Vagina (tissue), 2 donors: ENCODE measurements around the gene SH2D1B.

Source experiments
- CTCF ChIP-seq, 3 experiments: fragments of 450-650 bp in 2 of 3; fragments of 200-600 bp in 1 of 3; sonication (generic) in 1 of 3; IDR thresholded peaks; one replicate each; pipeline ENCODE4 v1.5.1; 2017 to 2019; ENCODE audit warnings: antibody characterized with exemption in 3 of 3, mild to moderate bottlenecking in 2 of 3, moderate library complexity in 2 of 3
- POLR2A ChIP-seq, 2 donors: fragments of 450-650 bp; IDR thresholded peaks; one replicate each; pipeline ENCODE4 v1.6.1; 2017; ENCODE audit warnings: antibody characterized with exemption in 2 of 2, mild to moderate bottlenecking in 2 of 2, moderate library complexity in 2 of 2
- POLR2AphosphoS5 ChIP-seq, 2 donors: sonication (generic); formaldehyde crosslinking; IDR thresholded peaks; one replicate each; pipeline ENCODE4 v1.9.0; 2017; ENCODE audit warnings: antibody characterized with exemption in 2 of 2, mild to moderate bottlenecking in 2 of 2, low read depth in 1 of 2; ENCODE audit not compliant: insufficient read depth in 1 of 2

GRCh38 chr1:162381941-162382750 lies 29.8 kb downstream of the SH2D1B start:
- no peak for TF ChIP-seq CTCF (IDR thresholded peaks at IDR 0.05)
- TF ChIP-seq POLR2AphosphoS5 (IDR thresholded peaks at IDR 0.05; ENCODE audit: insufficient read depth in 1 of 2, low read depth in 1 of 2) = no peak
- no peak for TF ChIP-seq POLR2A (IDR thresholded peaks at IDR 0.05)
